HuH-7.5 (cell line): Measurements from ENCODE around the gene GET3.
"Not testable (repeated sequence)": the region's sequence is repeated elsewhere in the genome, so short reads cannot be mapped to it uniquely, and the experiment has no call there.

ENCODE experiments used
- DNase-seq: peaks from one replicate; pipeline ENCODE4 v3.0.0; 2011; ENCODE audit warnings: low spot score

Gene GET3

DNA sequence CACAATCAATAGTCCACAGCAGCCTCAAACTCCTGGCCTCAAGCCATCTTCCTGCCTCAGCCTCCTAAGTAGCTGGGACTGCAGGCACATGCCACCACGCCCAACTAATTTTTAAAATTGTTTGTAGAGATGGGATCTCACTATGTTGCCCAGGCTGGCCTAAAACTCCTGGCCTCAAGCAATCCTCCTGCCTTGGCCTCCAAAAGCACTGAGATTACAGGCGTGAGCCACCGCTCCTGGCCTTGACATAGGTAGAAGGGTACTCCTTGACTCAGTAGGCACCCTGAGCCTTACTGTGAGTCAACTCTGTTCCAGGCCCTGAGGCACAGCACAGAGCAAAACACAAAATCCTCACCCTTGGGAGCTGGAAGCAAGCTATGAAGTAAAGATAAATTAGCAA lies 21.4 kb upstream of the GET3 start:
- no peak for DNase-seq

DNA sequence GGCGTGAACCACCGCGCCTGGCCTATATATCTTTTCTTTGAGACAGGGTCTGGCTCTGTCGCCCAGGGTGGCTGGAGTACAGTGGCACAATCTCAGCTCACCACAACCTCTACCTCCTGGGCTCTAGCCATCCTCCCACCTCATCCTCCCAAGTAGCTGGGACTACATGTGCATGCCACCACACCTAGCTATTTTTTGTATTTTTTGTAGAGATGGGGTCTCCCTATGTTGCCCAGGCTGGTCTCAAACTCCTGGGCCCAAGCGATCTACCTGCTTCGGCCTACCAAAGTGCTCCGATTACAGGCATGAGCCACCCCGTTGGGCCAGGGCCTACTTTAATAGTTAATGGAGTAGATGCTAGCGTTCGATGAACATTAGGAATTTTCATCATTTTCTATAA lies 17.0 kb upstream of the GET3 start:
- no peak for DNase-seq

DNA sequence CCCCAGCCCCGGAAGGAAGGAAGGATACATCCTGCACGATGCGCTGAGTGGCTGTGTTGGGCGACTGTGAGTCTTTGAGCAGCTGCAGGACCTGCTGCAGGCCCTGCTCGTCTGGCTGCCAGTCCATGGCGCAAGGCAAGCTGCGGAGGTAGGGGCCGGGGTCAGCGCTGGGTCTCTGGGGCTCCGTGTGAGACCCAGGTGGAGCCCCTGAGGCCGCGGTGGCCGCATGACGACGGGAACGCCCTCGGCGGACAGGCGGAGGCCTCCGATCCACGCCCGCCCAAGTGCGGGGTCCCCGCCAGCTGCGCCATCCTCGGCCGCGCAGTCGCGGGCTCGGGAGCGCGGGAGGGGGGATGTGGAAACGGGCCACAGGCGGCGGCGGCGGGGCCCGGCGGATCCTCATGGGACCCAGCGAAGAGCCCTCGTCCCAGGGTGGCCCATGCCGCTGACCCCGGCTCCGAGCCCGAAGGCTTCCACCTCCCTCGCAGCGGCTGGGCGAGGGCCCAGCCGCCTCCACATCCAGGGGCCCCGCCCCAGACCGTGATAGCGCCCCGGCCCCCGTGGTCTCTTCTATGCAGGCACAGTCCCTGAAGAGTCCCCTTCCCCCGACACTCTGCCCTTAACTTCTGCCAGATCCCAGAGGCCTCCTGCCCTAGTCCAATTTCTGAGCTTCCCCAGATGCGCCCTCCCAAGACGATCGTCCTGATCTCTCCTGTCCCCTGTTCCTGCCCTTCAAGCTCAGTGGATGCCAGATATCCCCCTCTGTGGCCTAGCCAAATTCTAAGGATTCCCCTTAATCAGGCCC lies 16.2 kb upstream of the GET3 start:
- no peak for DNase-seq

DNA sequence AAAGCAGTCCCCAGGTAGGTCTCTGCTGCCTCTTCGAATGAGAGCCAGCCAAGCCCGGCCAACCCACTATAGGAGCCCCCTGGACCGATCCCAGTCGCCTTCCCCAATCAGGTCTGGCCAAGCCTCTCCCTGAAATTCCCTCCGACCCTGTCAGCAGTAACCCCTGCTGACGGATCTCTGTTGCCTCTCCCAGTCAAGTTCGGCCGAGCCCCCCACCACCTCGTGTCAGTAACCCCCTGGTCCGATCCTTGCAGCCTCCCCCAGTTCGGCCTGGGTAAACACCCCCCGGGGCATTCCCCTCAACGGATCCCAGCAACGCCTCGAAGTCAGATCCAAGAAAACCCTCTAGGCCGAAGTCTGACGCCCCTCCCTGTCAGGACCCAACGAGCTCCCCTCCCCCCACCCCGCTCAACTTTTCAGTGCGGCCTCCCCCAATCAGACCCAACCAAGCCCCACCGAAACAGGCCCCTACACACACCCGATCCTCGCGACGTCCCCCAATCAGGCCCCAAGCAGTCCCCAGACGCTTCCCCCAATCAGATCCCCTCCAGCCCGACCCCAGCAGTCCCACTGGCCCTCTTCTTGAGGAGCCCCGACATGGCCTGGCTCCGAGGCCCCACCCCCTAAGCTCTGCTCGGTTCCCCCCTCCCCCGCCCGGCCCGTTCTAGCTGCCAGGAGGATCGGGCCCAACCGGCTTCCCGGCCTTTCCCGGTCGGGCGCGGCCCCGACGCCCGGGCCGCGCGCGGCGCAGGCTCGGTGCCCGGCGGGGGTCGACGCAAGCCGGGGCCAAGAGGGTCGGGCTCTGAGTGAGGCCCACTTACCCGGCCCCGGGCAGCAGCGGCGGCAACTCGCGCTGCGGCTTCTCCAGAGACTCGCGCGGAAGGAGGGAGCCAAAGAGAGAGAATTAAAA lies 15.4 kb upstream of the GET3 start:
- DNase-seq, result peak; percentile 83

DNA sequence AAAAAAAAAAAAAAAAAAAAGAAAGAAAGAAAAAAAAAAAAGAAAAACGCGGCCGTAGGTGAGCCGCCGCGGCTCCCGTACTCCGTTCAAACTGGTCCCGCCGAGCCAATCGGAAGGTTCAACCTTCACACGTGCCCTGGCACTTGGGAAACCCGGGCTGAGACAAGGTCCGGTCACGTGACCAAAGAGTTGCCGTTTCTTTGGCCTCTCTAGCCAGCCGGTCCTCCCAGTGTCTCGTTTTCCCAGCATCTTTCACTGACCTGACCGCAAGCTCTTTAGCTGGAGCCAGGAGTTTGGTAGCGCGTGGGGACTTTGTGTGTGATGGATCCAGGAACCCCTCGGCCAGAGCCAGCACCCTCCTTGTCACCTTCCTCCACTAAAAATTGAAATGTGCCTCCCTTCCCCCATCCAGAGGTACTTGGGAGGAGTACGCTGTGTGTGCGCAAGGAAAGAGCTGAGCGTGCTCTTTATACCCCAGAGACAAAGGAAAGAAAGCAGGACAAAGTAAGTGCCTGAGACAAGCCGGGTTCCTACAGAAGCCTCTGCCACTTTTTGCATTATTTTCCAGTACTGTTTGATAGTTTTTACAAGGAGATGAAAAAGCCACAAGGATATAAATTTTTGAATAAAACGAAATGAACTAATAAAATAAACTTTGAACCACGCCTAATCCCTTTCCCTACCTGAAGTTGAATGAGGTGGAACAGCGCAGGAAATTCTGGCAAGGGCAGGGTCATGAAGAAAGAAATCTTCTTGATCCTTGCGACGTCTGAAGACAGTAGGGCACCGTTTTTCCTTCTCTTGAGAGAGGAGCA lies 14.5 kb upstream of the GET3 start:
- DNase-seq, result peak; percentile 100

DNA sequence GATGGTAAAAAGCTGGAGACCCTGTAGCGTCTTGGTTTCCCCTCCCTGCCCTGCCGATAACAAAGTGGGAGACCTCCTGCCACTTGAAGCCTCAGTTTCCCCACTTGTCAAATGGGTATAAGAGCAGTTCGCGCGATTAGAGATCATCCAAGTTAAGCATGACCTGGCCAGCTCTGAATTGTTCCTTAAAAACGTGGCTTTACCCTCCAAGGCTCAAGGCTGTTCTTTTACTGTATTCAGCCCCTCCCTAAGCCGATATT lies 14.0 kb upstream of the GET3 start:
- DNase-seq, result no peak

DNA sequence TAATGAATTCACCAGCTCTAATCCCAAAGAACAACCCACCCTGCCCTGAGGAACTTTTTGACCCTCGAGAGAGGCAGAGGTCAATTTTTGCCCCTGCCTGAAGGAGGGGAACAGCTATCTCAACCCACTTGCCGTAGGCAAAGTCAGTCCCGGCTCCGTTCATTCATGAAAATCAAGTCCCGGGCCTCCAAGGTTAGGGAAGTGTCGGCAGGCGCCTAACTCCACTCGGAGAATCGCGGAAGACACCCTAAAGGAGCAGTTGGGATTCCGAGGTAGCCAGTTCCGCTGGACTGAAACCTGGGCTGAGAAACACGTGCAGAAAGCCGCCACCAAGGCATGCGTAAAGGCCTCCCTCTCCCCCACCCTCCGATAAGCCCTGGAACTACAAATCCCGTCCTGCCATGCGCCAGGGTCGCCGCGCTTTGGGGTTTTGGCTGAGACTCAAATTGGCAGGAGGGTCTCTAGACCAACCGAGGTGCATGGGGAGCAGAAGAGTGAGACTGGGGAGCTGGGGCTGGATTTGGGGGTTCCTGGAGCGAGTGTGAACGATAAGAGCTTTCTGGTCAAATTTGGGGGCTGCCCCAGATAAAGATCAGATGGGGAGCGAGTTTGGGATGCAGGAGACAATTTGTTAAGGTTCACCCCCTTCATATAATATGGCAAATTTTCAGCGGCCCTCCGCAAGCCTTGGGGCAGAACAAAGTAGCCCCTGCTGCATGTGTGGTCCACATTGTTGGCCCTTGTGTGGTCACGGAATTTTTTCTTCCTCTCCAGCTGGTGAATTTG lies 13.5 kb upstream of the GET3 start, which contains the start of gene TNPO2:
Gene TNPO2 (minus strand): TSS at position 292 of the 786 bp plus-strand sequence. CDS start 2,955 bp downstream, outside the sequence.
- peak; percentile 88 for DNase-seq

DNA sequence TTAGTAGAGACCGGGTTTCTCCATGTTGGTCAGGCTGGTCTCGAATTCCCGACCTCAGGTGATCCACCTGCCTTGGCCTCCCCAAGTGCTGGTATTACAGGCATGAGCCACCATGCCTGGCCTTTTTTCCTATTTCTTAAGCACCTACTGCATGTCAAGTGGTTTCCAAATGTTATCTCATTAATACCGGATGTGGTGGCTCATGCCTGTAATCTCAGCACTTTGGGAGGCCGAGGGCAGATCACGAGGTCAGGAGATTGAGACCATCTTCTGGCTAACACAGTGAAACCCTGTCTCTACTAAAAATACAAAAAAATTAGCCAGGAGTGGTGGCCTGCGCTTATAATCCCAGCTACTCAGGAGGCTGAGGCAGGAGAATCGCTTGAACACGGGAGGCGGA lies 11.7 kb upstream of the GET3 start:
- not testable (repeated sequence) for DNase-seq

DNA sequence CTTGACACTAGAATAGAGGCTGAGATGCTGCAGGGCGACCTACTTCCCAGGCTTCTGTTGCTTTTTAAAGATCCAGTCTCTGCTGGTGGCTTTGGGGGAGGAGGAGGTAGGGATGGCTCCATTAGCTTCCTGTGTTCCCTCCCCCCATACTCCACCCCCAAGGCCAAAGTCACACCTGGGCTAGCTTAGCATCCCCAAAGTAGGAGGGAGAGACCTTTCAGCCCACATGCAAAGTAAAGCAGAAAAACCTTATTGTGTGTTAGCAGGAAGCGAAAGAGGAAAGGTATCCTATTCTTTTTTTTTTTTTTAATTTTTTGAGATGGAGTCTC lies 10.3 kb upstream of the GET3 start:
- DNase-seq, result no peak

DNA sequence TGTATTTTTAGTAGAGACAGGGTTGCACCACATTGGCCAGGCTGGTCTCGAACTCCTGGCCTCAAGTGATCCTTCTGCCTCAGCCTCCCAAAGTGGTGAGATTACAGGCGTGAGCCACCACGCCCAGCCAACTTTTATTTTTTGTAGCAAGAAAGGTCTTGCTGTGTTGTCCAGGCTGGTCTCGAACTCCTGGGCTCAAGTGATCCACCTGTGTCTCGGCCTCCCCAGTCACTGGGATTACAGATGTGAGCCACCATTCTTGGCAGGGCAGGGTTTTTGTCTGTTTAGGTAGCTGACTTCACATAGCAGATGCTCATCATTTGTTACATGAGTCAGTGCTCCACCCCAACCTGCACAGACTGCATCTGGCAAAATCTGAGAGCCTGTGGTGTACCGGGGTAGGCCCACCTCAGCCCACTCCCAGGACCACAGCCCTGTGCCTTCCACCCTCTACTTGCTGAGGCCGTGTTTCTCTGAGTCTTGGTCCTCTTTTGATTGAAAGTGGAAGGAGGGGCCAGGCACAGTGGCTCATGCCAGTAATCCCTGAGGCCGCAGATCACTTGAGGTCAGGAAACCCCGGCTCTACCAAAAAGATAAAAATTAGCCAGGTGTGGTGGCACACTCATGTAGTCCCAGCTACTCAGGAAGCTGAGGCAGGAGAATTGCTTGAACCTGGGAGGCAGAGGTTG lies 9.4 kb upstream of the GET3 start:
- no peak for DNase-seq

DNA sequence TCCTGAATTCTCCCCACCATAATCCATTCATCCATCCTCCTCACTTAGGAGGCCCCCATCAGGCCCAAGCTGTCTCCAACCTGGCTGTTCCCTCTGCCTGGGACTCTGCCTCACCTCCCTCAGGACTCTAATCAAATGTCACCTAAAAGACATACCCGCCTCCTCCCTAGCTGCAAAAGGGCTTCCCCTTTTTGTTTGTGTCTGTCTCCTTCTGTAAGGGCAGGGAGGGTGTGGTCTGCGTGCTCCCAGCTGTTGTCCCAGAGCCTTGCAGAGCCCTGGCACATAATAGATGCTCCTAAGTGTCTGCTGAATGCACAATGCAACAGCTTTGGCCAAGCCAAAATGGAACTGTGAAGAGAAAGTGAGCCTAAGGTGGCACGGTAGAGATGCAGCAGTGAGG lies 7.2 kb upstream of the GET3 start:
- DNase-seq, result no peak

DNA sequence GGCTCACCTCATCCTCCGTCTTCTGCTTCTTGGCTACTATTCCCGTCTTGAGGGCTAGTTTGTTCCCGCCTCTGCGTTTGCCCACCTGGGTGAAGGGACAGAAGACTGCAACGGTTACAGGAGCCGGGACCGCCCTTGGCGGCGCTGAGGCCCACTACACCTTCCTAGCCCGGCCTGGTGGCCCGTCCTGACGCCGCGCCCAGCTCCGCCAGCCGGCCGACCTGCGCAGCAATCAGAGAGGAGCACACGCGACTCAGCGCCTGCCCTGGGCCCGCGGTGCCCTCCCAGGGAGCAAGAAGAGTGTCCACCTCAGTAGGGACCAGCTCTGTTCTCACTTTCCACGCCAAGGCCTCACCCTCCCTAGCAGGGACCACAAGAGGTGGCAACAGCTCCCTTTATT lies 6.0 kb upstream of the GET3 start:
- DNase-seq, result no peak

DNA sequence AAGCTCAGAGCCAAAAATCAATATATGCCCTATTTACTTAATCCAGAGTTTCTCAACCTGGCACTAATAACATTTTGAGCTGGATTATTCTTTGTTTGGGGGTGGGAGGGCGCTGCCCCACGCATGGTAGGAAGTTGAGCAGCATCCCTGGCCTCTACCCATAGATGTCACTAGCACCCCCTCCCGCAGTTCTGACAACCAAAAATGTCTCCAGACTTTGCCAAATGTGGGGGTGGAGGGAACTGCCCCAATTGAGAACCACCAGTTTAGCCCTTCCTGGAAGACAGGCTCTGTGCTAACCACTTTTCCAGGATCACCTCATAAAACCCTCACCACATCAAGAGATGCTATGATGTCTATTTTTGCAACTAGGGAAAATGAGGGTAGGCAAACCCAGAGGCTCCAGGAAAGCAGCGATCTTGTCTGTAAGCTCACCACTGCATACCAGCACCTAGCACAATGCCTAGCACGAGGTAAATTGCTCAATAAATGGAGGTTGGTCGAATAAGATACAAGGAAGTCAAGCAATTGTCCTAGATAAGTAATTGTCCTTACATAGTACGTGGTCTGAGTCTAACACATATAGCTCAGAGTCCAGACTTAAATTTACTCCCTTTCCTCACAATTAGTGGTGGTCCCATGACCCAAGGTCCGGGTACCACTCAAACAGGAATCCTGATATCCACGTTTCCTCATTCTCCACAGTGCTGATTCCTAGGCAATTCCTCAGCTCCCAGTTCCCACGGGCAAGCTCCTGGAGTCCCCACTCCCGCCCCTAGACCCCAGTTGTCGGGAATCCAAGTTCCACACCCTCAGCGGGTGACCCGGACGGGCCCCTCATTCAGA lies 3.7 kb upstream of the GET3 start:
- DNase-seq, result peak; percentile 60

DNA sequence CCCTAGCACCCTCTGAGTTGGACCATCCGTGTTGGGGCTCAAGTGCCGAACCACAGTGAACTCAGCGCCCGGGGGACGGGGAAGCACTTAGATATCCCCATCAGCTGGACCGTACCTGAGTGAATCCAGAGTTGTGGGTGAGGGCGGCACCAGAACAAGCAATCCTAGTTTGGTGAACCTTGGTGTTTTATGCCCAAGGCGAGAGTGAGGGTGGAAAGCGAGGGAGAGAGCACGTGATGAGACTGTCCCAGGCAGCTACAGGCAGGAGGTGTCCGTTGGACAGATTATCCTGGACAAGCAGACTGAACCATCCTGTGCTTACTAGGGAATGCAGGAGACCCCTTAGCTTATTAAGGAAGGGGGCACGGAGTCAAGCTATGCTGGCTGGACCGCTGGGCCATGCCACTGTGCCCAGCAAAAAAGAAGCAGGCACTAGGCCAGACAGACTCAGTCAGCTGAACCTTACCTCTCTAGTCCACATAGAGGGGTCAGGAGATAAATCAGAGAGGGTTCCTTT lies 596 bp downstream of the GET3 start:
- DNase-seq, result no peak

DNA sequence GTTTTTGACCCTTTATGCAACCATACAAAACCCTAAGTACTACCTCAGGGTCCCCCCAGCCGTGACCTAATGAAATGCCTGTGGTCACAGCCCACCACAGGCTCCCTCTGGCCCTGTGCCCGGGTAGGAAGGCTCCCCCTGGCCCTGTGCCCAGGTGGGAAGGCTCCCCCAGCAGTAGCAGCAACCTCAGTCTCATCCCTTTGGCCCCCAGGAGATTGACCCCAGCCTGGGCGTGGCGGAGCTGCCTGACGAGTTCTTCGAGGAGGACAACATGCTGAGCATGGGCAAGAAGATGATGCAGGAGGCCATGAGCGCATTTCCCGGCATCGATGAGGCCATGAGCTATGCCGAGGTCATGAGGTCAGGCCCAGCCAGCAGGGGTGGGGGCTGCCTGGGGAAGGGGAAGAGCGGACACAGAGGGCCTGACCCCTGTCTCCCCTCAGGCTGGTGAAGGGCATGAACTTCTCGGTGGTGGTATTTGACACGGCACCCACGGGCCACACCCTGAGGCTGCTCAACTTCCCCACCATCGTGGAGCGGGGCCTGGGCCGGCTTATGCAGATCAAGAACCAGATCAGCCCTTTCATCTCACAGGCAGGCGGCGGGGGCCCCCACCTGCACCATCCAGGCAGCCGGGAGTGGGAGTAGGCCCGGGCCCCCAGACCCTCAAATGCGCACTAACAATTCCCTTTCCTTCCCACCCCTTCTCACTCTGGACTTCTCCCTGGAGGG lies 8.0 kb downstream of the GET3 start:
- no peak for DNase-seq

DNA sequence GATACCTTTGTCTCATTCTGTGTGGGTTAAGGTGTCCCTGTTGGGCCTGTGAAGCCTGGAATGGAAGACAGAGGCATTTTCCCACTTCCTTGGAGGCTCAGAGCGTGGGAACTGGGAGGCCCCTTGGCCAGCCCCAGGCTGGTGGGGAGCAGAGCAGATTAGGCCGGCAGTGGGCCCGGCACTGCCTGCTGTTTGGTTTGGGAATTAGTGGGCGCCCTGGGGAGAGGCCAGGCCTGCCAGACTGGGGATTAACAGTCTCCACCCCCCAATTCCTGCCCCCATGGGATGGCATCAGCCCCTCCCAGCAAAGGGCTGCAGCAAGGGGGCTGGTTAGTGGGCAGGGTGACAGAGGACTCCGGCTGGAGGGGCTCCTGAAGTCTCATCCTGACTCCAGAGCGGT lies 11.2 kb downstream of the GET3 start:
- DNase-seq, result no peak

DNA sequence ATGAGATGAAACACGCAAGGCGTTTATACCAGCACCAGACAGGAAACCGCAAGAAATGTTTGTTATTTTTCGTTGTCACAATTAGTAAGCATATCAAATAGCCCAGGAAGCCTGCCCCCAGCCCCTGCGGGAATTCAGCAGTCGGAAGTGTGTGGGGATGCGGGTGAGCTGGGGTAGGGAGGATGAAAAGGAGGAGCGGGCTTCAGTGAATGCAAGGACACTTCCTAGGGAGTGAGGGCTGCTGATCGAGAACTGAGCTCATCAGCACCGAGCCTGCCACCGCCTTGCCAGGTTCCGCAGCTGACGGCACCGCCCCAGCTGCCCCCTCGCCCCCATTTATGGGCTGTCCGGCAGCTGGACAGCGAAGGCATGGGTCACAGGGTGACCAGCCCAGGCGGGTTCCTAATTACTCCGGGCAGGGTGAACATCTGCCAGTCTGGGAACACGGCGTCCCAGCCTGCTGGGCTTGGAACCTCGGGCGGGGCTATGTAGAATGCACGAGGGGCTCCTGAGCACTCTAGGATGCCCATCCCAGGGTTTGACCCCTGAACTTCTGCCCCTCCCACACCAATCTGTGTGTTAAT lies 12.7 kb downstream of the GET3 start:
- no peak for DNase-seq

DNA sequence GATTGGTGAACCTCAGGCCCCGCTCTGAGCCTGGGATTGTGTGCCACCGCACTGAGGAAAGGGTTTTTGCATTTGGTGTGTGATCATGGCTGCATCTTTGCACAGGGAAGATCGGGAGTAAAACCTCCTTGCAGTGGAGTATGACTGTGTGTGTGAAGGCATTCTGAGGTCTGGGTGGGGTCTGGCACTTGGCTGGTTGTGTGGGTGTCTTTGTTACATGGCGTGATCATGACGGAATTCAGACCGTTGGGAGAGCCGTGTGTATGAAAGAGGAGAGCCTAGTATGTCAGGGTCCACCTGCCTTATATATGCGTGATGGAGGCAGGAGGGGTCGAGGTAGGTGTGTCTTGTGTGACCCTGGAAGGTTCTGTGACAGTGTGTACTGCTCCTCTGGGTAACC lies 13.6 kb downstream of the GET3 start:
- no peak for DNase-seq

DNA sequence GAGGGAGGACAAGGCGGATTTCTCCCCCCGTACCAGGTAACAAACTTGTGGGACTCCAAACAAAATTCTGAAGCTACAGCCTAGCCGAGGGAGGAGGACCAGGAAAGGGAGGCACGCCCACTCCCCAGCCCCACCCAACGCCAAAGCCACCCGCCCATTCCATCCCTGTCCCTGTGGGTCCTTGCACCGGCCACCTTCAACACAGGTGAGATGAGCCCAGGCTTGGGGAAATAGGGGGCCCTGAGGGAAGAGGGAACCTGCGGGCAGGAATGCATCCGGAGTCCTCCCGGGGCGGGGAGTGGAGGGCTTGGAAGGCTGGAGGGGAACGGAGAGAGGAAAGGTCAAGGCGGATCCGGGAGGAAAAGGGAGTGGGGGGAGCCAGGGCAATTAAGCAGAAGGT lies 14.3 kb downstream of the GET3 start, which contains the start of gene BEST2:
Gene BEST2 (plus strand): TSS at position 157 of the 400 bp plus-strand sequence. CDS start 802 bp downstream, outside the sequence.
- DNase-seq, result no peak
